CD14-positive monocyte (primary cell): ENCODE data around the gene CD3E. TPM values are rescaled to one million over a fixed set of nuclear protein-coding genes. Genes with fewer than 3 reads are reported as not detected.

Experiments used
- DNase-seq, 3 donors: peaks; one replicate each; pipeline ENCODE4 v3.0.0-alpha.2; 2011 to 2022
- H2AFZ ChIP-seq: 2 replicates; pipeline ENCODE4 v1.6.0; 2012; ENCODE audit warnings: mild to moderate bottlenecking, low read depth, low read length, inconsistent platforms; ENCODE audit not compliant: insufficient read depth, poor library complexity, severe bottlenecking
- H3K27ac ChIP-seq, 2 donors: 1 replicate in 1 of 2; 2 replicates in 1 of 2; pipeline ENCODE4 v1.5.1; 2012 to 2013; ENCODE audit warnings: low read length in 2 of 2, control low read depth in 1 of 2, inconsistent platforms in 1 of 2, low read depth in 1 of 2, mild to moderate bottlenecking in 1 of 2
- H3K27me3 ChIP-seq, 2 donors: one replicate each; pipeline versions ENCODE4 v1.6.0 to v1.6.1; 2011 to 2013; ENCODE audit warnings: low read length in 2 of 2; ENCODE audit not compliant: control insufficient read depth in 2 of 2, insufficient read depth in 2 of 2
- H3K36me3 ChIP-seq, 2 donors: replicated peaks in 1 of 2; 1 replicate in 1 of 2; 2 replicates in 1 of 2; pipeline versions ENCODE4 v1.5.1 to v1.6.1; 2012 to 2013; ENCODE audit warnings: low read length in 2 of 2, control low read depth in 1 of 2, inconsistent platforms in 1 of 2, mild to moderate bottlenecking in 1 of 2; ENCODE audit not compliant: insufficient read depth in 2 of 2, control insufficient read depth in 1 of 2
- H3K4me1 ChIP-seq, 2 donors: 1 replicate in 1 of 2; 2 replicates in 1 of 2; pipeline versions ENCODE4 v1.5.1 to v1.6.1; 2012 to 2013; ENCODE audit warnings: low read length in 2 of 2, control low read depth in 1 of 2, inconsistent platforms in 1 of 2, mild to moderate bottlenecking in 1 of 2, moderate library complexity in 1 of 2; ENCODE audit not compliant: insufficient read depth in 2 of 2, control insufficient read depth in 1 of 2
- H3K4me2 ChIP-seq: replicated peaks from 2 replicates; pipeline ENCODE3; 2012; ENCODE audit warnings: low read length, moderate library complexity, mild to moderate bottlenecking; ENCODE audit not compliant: poor library complexity, severe bottlenecking; ENCODE audit errors: extremely low read depth
- H3K4me3 ChIP-seq, 3 experiments: fragments of 200-600 bp in 1 of 3; sonication (generic) in 1 of 3; replicated peaks in 1 of 3; 1 replicate in 2 of 3; 2 replicates in 1 of 3; pipeline ENCODE4 v1.5.1; 2011 to 2013; ENCODE audit warnings: low read length in 3 of 3, mild to moderate bottlenecking in 3 of 3, control low read depth in 2 of 3, low read depth in 2 of 3, inconsistent platforms in 1 of 3, moderate library complexity in 1 of 3
- H3K79me2 ChIP-seq: 2 replicates; pipeline ENCODE4 v1.6.0; 2012; ENCODE audit warnings: mild to moderate bottlenecking, control low read depth, inconsistent platforms, low read length, moderate library complexity; ENCODE audit not compliant: insufficient read depth
- H3K9ac ChIP-seq: 2 replicates; pipeline ENCODE4 v1.6.0; 2017; ENCODE audit warnings: low read length, mild to moderate bottlenecking; ENCODE audit not compliant: insufficient read depth, poor library complexity, severe bottlenecking
- H3K9me3 ChIP-seq, 2 donors: replicated peaks in 1 of 2; 1 replicate in 1 of 2; 2 replicates in 1 of 2; pipeline versions ENCODE4 v1.5.1 to v1.6.1; 2012 to 2013; ENCODE audit warnings: low read length in 2 of 2, control low read depth in 1 of 2; ENCODE audit not compliant: control insufficient read depth in 1 of 2, insufficient read depth in 1 of 2
- H4K20me1 ChIP-seq: 2 replicates; pipeline ENCODE4 v1.6.0; 2012; ENCODE audit warnings: mild to moderate bottlenecking, low read length, control low read depth, moderate library complexity; ENCODE audit not compliant: insufficient read depth
- H3K27ac Mint-ChIP-seq, 7 donors: one replicate each; pipeline ENCODE4 v1.8.0; 2020; ENCODE audit warnings: mild to moderate bottlenecking in 7 of 7, mixed read lengths in 7 of 7, moderate library complexity in 6 of 7, inconsistent platforms in 2 of 7
- H3K27me3 Mint-ChIP-seq, 3 donors: one replicate each; pipeline ENCODE4 v1.8.0; 2021 to 2022; ENCODE audit warnings: low read depth in 3 of 3, mild to moderate bottlenecking in 3 of 3, mixed read lengths in 3 of 3, moderate library complexity in 3 of 3, inconsistent platforms in 1 of 3
- H3K36me3 Mint-ChIP-seq, 2 donors: one replicate each; pipeline ENCODE4 v1.8.0; 2020; ENCODE audit warnings: mixed read lengths in 2 of 2, inconsistent platforms in 1 of 2, mild to moderate bottlenecking in 1 of 2
- H3K4me1 Mint-ChIP-seq: one replicate; pipeline ENCODE4 v1.8.0; 2020; ENCODE audit warnings: mild to moderate bottlenecking, mixed read lengths
- H3K4me3 Mint-ChIP-seq, 2 donors: one replicate each; pipeline ENCODE4 v1.8.0; 2020; ENCODE audit warnings: mild to moderate bottlenecking in 2 of 2, mixed read lengths in 2 of 2, moderate library complexity in 1 of 2
- H3K9me3 Mint-ChIP-seq, 7 donors: one replicate each; pipeline ENCODE4 v1.8.0; 2020 to 2022; ENCODE audit warnings: mixed read lengths in 7 of 7, mild to moderate bottlenecking in 6 of 7, moderate library complexity in 6 of 7, inconsistent platforms in 2 of 7
- WGBS: methylation state at CpG from one replicate; pipeline ENCODE4 v1.1.5; 2013; ENCODE audit warnings: missing lambda C conversion rate; ENCODE audit not compliant: insufficient coverage; 5-methylcytosine and 5-hydroxymethylcytosine counted together
- intact Hi-C, 2 donors: fragments of 100-400 bp; cut with micrococcal nuclease; formaldehyde crosslinking; loops; one replicate each; pipeline versions ENCODE4 v1.15.0 to v1.15.1; 2023
- polyA plus RNA-seq, 3 donors: library from polyadenylated mRNA; depleted of rRNA in 1 of 3; unstranded in 2 of 3; stranded (reverse) in 1 of 3; fragments of 300-500 nt in 2 of 3; fragments of >200 nt in 1 of 3; fragmentation: Illumina TruSeq in 2 of 3; gene quantifications; 1 replicate in 2 of 3; 2 replicates in 1 of 3; pipeline ENCODE4 v1.2.3, GENCODE V29; 2012 to 2021
- TF ChIP-seq, protein P1 (sequence below): fragments of 200-600 bp; IDR thresholded peaks from one replicate; pipeline ENCODE4 v1.8.0; 2022; ENCODE audit warnings: antibody characterized with exemption, mild to moderate bottlenecking

Gene CD3E
- polyA plus RNA-seq, 3 donors, result 0.12 to 1.6 (median 1.5) TPM

DNA sequence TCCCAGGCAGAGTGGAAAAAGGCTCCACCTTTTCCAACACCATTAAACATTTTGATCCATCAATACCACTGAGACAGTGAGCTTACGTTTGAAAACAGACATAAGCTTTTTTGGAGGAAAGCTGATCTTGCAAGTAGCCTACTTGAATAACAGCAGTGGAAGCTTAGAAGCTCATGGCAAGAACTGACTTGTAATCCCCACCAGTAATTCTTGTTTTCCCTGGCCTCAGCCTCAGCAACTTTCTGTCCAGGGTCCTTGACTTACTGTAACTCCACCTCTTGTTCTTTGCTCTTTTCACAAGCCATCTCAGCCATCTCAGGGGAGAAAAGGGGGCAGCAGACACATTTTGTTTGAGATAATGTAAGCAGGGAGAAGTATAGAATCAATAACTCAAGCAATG, 28.1 kb upstream of the CD3E start:
- H3K27ac Mint-ChIP-seq, result no peak overlapping the region

DNA sequence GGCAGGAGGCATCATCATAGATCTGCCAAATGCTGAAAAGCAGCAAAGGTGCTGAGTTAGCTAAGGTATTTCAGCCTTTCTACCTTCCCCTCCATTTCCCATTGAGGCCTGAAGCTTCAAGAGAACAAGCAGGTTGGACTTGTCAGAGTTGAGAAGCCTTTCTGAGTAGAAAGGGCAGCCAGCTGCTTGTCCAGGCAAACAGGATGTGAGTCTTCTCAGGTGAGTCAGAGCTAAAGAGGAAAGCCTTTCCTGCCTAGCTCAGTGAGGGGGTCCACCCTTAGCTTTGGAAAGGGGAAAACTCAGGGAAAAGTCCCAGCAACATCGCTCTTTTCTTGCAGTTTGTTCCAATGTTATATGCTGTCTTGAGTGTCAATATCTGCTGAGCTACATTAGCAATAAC, 27.2 kb upstream of the CD3E start:
- WGBS, result 100% methylated on average over 1 of the region's 1 CpG
- H3K4me1 ChIP-seq, result peaks cover 4 to 6% of the 10 kb centered on the region in 2 donors
- no peaks in the 10 kb centered on the region for H3K27me3 ChIP-seq
- H3K36me3 ChIP-seq, result no peaks in the 10 kb centered on the region
- H3K4me3 ChIP-seq, result no peak overlapping the region
- Mint-ChIP-seq H3K27ac (no peak overlapping the region), H3K27me3 (peaks cover 2 to 8% (median 4%) of the 10 kb centered on the region in 3 donors), H3K4me3 (no peak overlapping the region), H3K4me1 (peaks cover 4% of the 10 kb centered on the region), H3K36me3 (no peaks in the 10 kb centered on the region), H3K9me3 (peaks cover 0 to 3% (median 0%) of the 10 kb centered on the region in 7 donors)
- no peaks in the 10 kb centered on the region for H3K9me3 ChIP-seq
- no peak overlapping the region for H3K4me2 ChIP-seq
- H4K20me1 ChIP-seq, result no peaks in the 10 kb centered on the region
- TF ChIP-seq, protein P1, sequence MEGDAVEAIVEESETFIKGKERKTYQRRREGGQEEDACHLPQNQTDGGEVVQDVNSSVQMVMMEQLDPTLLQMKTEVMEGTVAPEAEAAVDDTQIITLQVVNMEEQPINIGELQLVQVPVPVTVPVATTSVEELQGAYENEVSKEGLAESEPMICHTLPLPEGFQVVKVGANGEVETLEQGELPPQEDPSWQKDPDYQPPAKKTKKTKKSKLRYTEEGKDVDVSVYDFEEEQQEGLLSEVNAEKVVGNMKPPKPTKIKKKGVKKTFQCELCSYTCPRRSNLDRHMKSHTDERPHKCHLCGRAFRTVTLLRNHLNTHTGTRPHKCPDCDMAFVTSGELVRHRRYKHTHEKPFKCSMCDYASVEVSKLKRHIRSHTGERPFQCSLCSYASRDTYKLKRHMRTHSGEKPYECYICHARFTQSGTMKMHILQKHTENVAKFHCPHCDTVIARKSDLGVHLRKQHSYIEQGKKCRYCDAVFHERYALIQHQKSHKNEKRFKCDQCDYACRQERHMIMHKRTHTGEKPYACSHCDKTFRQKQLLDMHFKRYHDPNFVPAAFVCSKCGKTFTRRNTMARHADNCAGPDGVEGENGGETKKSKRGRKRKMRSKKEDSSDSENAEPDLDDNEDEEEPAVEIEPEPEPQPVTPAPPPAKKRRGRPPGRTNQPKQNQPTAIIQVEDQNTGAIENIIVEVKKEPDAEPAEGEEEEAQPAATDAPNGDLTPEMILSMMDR, result no peak
- H2AFZ ChIP-seq, result no peak overlapping the region
- no peak overlapping the region for H3K9ac ChIP-seq
- no peaks in the 10 kb centered on the region for H3K79me2 ChIP-seq
- DNase-seq, result peak in 1 of 3 donors; percentile 24
- intact Hi-C loops, result no loop called here
- H3K27ac ChIP-seq, result no peak overlapping the region

More for the DNA sequence above, 28.1 kb upstream of the CD3E start:
- Histone ChIP-seq H3K9me3 (no peaks in the 10 kb centered on the region), H3K27me3 (no peaks in the 10 kb centered on the region), H3K9ac (no peak overlapping the region), H3K79me2 (no peaks in the 10 kb centered on the region), H3K4me2 (no peak overlapping the region), H3K27ac (no peak overlapping the region), H2AFZ (no peak overlapping the region), H3K36me3 (no peaks in the 10 kb centered on the region), H3K4me1 (peaks cover 3 to 4% of the 10 kb centered on the region in 2 donors), H4K20me1 (no peaks in the 10 kb centered on the region), H3K4me3 (no peak overlapping the region)
- TF ChIP-seq, protein P1, result no peak
- WGBS, result no CpG with 5 or more reads among the region's 1 CpG
- DNase-seq, result no peak
- H3K27me3 Mint-ChIP-seq, result peaks cover 2 to 10% (median 5%) of the 10 kb centered on the region in 3 donors
- H3K4me3 Mint-ChIP-seq, result no peak overlapping the region
- H3K9me3 Mint-ChIP-seq, result peaks cover 0 to 3% (median 0%) of the 10 kb centered on the region in 7 donors
- peaks cover 3% of the 10 kb centered on the region for H3K4me1 Mint-ChIP-seq
- no peaks in the 10 kb centered on the region for H3K36me3 Mint-ChIP-seq
- intact Hi-C loops, result no loop called here
